ENCODE data around the gene GRID1. TPM values are rescaled to one million over a fixed set of nuclear protein-coding genes. Genes with fewer than 3 reads are reported as not detected.

GRID1 gene
- total RNA-seq, 1 experiment from 2014 or later, result not detected

DNA sequence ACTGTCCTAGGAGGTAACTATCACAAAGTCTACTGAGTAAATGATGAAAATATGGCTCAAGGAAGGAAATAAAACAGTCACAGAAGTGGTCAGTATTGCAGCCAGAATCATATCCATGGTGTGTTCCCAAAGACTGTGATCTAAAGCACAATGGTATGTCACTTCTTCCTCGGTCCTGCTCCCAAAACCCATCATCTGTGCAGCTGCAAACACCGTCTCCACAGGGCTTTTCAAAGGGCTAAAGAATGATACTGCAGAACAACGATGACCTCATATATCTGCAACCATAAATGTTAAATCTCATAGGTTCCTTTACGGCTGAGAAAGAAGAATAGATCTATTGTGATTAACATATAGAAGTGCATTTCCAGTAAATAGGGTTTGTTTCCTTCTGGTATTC lies 465.0 kb downstream of the GRID1 start:
- POLR2A ChIA-PET (ENCODE audit: unreplicated experiment), result no interaction called here

DNA sequence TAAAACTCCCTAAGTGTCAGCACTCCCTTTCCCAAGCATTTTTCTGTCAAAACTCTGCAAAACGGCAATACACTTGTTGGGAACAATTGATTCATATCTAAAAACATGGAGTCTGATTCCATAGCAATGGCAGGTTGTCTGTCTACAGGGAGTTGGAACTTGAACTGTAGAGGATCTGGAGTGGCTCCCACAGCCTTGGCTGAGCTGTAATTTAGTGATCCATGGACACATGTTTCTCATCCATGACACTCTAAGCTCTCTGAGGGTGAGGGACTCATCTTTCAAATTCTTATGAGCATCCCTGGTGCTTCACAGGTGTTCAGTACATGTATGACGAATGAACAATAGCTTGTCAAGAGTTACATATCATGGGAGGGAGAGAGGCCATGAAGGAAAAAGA lies 466.1 kb downstream of the GRID1 start:
- no peak overlapping the region for H3K4me3 ChIP-seq (ENCODE audit: low read length)
- H3K27ac ChIP-seq (ENCODE audit: low read length), result no peak overlapping the region
- intact Hi-C loops (cut with micrococcal nuclease), result no loop called here
- DNase-seq (no peak), ATAC-seq (no peak)
- no peaks in the 10 kb centered on the region for H3F3A ChIP-seq (ENCODE audit: low read length, unreplicated experiment)
- H4K20me1 ChIP-seq (ENCODE audit: low read length), result no peaks in the 10 kb centered on the region
- CTCF ChIA-PET, result no interaction called here
- H3K9ac ChIP-seq (ENCODE audit: low read length), result no peak overlapping the region
- no peaks in the 10 kb centered on the region for H3K4me1 ChIP-seq (ENCODE audit: insufficient read depth, low read length)
- TF ChIP-seq EZH2phosphoT487 (IDR thresholded peaks at IDR 0.05; ENCODE audit: borderline replicate concordance, low read length), result no peak
- TF ChIP-seq, protein P1, sequence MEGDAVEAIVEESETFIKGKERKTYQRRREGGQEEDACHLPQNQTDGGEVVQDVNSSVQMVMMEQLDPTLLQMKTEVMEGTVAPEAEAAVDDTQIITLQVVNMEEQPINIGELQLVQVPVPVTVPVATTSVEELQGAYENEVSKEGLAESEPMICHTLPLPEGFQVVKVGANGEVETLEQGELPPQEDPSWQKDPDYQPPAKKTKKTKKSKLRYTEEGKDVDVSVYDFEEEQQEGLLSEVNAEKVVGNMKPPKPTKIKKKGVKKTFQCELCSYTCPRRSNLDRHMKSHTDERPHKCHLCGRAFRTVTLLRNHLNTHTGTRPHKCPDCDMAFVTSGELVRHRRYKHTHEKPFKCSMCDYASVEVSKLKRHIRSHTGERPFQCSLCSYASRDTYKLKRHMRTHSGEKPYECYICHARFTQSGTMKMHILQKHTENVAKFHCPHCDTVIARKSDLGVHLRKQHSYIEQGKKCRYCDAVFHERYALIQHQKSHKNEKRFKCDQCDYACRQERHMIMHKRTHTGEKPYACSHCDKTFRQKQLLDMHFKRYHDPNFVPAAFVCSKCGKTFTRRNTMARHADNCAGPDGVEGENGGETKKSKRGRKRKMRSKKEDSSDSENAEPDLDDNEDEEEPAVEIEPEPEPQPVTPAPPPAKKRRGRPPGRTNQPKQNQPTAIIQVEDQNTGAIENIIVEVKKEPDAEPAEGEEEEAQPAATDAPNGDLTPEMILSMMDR (conservative IDR thresholded peaks at IDR 0.05; ENCODE audit: low read depth, low read length), result no peak
- POLR2A ChIA-PET (ENCODE audit: unreplicated experiment), result no interaction called here
- H3K36me3 ChIP-seq (ENCODE audit: low read depth, low read length), result no peaks in the 10 kb centered on the region
- H3K9me2 ChIP-seq (replicated peaks; ENCODE audit: low read length), result no peaks in the 10 kb centered on the region
- no peaks in the 10 kb centered on the region for H3K9me3 ChIP-seq (ENCODE audit: low read length)
- no peaks in the 10 kb centered on the region for H3K79me2 ChIP-seq (ENCODE audit: low read length)
- no peak overlapping the region for H3K4me2 ChIP-seq (ENCODE audit: low read length)
- no peaks in the 10 kb centered on the region for H3K27me3 ChIP-seq (ENCODE audit: low read length)
- BruUV-seq (replicated peaks), result no TSS peak
- no peak overlapping the region for H2AFZ ChIP-seq (ENCODE audit: low read length)

More for the DNA sequence above, 465.0 kb downstream of the GRID1 start:
- Histone ChIP-seq H4K20me1 (ENCODE audit: low read length) (no peaks in the 10 kb centered on the region), H3K9me2 (replicated peaks; ENCODE audit: low read length) (no peaks in the 10 kb centered on the region), H3F3A (ENCODE audit: low read length, unreplicated experiment) (no peaks in the 10 kb centered on the region), H2AFZ (ENCODE audit: low read length) (no peak overlapping the region), H3K27ac (ENCODE audit: low read length) (no peak overlapping the region), H3K36me3 (ENCODE audit: low read depth, low read length) (no peaks in the 10 kb centered on the region), H3K27me3 (ENCODE audit: low read length) (no peaks in the 10 kb centered on the region), H3K79me2 (ENCODE audit: low read length) (no peaks in the 10 kb centered on the region), H3K4me1 (ENCODE audit: insufficient read depth, low read length) (no peaks in the 10 kb centered on the region), H3K9me3 (ENCODE audit: low read length) (no peaks in the 10 kb centered on the region), H3K4me3 (ENCODE audit: low read length) (no peak overlapping the region), H3K4me2 (ENCODE audit: low read length) (no peak overlapping the region), H3K9ac (ENCODE audit: low read length) (no peak overlapping the region)
- BruUV-seq (replicated peaks), result no TSS peak
- intact Hi-C loops (cut with micrococcal nuclease), result no loop called here
- ATAC-seq (no peak), DNase-seq (no peak)
- TF ChIP-seq EZH2phosphoT487 (IDR thresholded peaks at IDR 0.05; ENCODE audit: borderline replicate concordance, low read length) (no peak), EZH2 (IDR thresholded peaks at IDR 0.05; ENCODE audit: low read length, unreplicated experiment) (no peak)
- TF ChIP-seq, protein P1 (conservative IDR thresholded peaks at IDR 0.05; ENCODE audit: low read depth, low read length), result no peak
- CTCF ChIA-PET, result no interaction called here

DNA sequence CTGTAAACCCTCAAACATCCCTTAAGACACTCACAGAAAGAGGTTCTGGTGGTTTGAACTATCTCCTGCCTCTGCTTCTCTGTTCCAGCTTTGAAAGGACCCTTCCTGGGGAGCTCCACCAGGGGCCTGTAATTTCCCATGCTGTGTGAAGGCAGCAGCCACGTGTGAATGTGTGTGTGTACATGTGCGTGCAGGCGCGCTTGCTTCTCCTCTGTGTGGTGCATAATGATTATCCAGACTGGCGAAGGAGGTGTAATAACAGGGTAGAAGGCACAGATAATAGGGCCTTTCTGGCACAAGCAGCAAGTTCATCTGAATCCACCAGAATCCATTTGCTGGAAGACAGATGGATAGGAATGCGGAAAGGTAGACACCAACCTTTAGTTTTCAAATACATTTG lies 466.5 kb downstream of the GRID1 start:
- ChIA-PET POLR2A (ENCODE audit: unreplicated experiment) (no interaction called here), CTCF (no interaction called here)
- Histone ChIP-seq H3K9me3 (ENCODE audit: low read length) (no peaks in the 10 kb centered on the region), H3K4me1 (ENCODE audit: insufficient read depth, low read length) (no peaks in the 10 kb centered on the region), H3K9me2 (replicated peaks; ENCODE audit: low read length) (no peaks in the 10 kb centered on the region), H3K27me3 (ENCODE audit: low read length) (no peaks in the 10 kb centered on the region), H3K36me3 (ENCODE audit: low read depth, low read length) (no peaks in the 10 kb centered on the region), H4K20me1 (ENCODE audit: low read length) (no peaks in the 10 kb centered on the region), H3F3A (ENCODE audit: low read length, unreplicated experiment) (no peaks in the 10 kb centered on the region), H3K4me2 (ENCODE audit: low read length) (no peak overlapping the region), H3K79me2 (ENCODE audit: low read length) (no peaks in the 10 kb centered on the region), H3K9ac (ENCODE audit: low read length) (no peak overlapping the region), H3K4me3 (ENCODE audit: low read length) (no peak overlapping the region), H3K27ac (ENCODE audit: low read length) (no peak overlapping the region), H2AFZ (ENCODE audit: low read length) (no peak overlapping the region)
- no peak for TF ChIP-seq EZH2phosphoT487 (IDR thresholded peaks at IDR 0.05; ENCODE audit: borderline replicate concordance, low read length)
- no peak for TF ChIP-seq EZH2 (IDR thresholded peaks at IDR 0.05; ENCODE audit: low read length, unreplicated experiment)
- no peak for DNase-seq
- ATAC-seq, result no peak
- intact Hi-C loops (cut with micrococcal nuclease), result no loop called here
- BruUV-seq (replicated peaks), result no TSS peak

All from PC-3 (cell line).